Kidney epithelial cell (primary cell): ENCODE results near the gene RPLP1. TPM values are rescaled to one million over a fixed set of nuclear protein-coding genes. Genes with fewer than 3 reads are reported as not detected.

ENCODE experiments used
- DNase-seq: peaks from one replicate; pipeline ENCODE4 v3.0.0-alpha.2; 2010; ENCODE audit warnings: low read depth
- H3K27me3 ChIP-seq: 2 replicates; pipeline ENCODE4 v1.6.0; 2011; ENCODE audit warnings: low read length; ENCODE audit not compliant: control insufficient read depth, insufficient read depth
- H3K36me3 ChIP-seq: 2 replicates; pipeline ENCODE4 v1.5.1; 2011; ENCODE audit warnings: low read length; ENCODE audit not compliant: control insufficient read depth, insufficient read depth
- H3K4me3 ChIP-seq: 2 replicates; pipeline ENCODE4 v1.5.1; 2011; ENCODE audit warnings: low read depth, mild to moderate bottlenecking, control low read depth, low read length
- CTCF ChIP-seq: IDR thresholded peaks from 2 replicates; pipeline ENCODE4 v1.5.1; 2011; ENCODE audit warnings: mild to moderate bottlenecking, moderate library complexity, low read length, control low read depth, inconsistent platforms; ENCODE audit not compliant: insufficient read depth, poor library complexity, severe bottlenecking
- total RNA-seq: library from RNA; depleted of rRNA; stranded (reverse); fragments of >200 nt; gene quantifications from 2 replicates; pipeline ENCODE4 v1.2.3, GENCODE V29; 2015

RPLP1 gene
- total RNA-seq, 1 donor from 2014 or later: 943 TPM

DNA sequence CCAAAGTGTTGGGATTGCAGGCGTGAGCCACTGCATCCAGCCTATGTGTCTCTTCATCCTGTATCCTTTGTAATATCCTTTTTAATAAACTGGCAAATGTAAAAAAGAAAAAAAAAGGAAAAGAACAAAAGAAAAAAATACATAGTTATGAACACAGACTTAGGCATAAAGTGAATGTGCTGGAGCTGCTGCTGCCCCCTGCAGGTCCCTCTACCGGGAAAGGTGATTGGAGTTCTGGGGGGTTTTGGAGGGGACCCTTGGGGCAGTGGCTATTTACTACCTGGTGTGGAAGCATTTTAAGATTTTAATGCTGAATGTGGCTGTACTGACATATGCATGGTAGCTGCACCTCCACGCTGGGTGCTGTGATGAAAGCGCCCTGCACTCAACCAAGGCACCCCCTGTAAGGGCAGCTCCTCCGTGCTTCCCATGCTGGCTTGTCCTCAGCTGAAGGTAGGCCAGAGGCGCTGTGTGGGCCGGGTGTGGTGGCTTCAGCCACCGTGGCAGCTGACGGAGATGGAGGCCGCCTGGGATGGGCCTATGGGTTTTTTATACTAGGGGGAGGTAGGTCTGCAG, 49.9 kb downstream of the RPLP1 start:
- peaks cover 3% of the 10 kb centered on the region for H3K27me3 ChIP-seq
- no peak for DNase-seq
- no peak for TF ChIP-seq CTCF
- no peaks in the 10 kb centered on the region for H3K36me3 ChIP-seq
- H3K4me3 ChIP-seq: no peak overlapping the region

- no peaks in the 10 kb centered on the region for H3K36me3 ChIP-seq
- no peak overlapping the region for H3K4me3 ChIP-seq
- TF ChIP-seq CTCF: no peak
- no peak for DNase-seq
- H3K27me3 ChIP-seq: peaks cover 1% of the 10 kb centered on the region
Measured at GRCh38 chr15:69504352-69505040, 51.9 kb downstream of the RPLP1 start.

Other genes starting within 250 kb of the RPLP1 start
- 6.4 and 9.7 TPM in 2 replicates for gene PAQR5, start 153.9 kb upstream of the RPLP1 start, total RNA-seq
- gene KIF23, start 38.5 kb upstream of the RPLP1 start, total RNA-seq: 8.6 and 12.3 TPM in 2 replicates